ENCODE measurements around the gene MGAT4A.

Gene MGAT4A

GRCh38 chr2:98749066-98749450 is 18.1 kb upstream of the MGAT4A start:
- Mint-ChIP-seq H3K27me3 (no peaks in the 10 kb centered on the region), H3K27ac (no peak overlapping the region), H3K36me3 (peaks cover 15% of the 10 kb centered on the region), H3K4me3 (no peak overlapping the region), H3K4me1 (peaks cover 33% of the 10 kb centered on the region), H3K9me3 (peaks cover 10% of the 10 kb centered on the region)
- CTCF ChIA-PET: interaction anchor here (1.5 kb wide), 1 partner anchor 12 kb away, joined by 4 read pairs; no protein-coding TSS in a partner anchor
- DNase-seq: no peak

DNA sequence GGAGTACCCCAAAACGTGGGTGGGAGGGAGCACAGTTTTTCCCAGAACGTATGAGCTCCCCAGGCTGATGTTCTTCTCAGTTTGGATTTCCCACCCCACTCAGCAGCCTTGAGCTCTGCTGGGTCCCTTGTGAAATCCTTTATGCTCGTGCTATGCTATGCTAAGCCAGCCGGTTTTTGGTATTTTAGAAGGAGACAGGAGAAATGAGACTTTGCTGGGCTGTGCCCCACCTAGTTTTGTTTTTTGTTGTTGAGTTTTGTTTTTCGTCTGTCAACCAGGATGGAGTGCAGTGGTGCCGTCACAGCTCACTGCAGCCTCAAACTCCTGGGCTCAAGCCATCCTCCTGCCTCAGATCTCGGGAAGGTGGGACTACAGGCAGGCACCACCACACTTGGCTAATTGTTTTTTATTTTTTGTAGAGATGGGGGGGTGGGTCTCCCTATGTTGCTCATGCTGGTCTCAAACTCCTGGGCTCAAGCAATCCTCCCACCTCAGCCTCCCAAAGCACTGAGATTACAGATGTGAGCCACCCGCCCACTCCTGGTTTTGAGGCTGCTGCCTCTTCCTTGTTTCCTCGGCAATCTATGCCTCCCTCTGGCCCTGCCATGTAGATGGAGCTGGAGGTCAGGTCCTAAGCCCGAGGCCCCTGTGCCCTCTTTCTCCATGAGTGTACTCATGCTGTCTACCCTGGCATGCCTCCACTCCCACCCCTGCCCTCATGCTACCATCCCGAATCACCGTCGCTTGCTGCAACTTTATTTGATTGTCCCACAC is 17.5 kb upstream of the MGAT4A start:
- CTCF ChIA-PET: interaction anchor here (1.5 to 1.6 kb wide), 2 partner anchors 12 to 180 kb away, joined by 3 to 4 read pairs; no protein-coding TSS in a partner anchor
- H3K27me3 Mint-ChIP-seq: no peaks in the 10 kb centered on the region
- H3K36me3 Mint-ChIP-seq: peaks cover 9% of the 10 kb centered on the region
- peaks cover 39% of the 10 kb centered on the region for H3K4me1 Mint-ChIP-seq
- H3K4me3 Mint-ChIP-seq: no peak overlapping the region
- peaks cover 10% of the 10 kb centered on the region for H3K9me3 Mint-ChIP-seq
- no peak for DNase-seq
- H3K27ac Mint-ChIP-seq: no peak overlapping the region

GRCh38 chr2:98747888-98748287 is 17.0 kb upstream of the MGAT4A start:
- Mint-ChIP-seq H3K36me3 (peaks cover 9% of the 10 kb centered on the region), H3K4me3 (no peak overlapping the region), H3K4me1 (peaks cover 42% of the 10 kb centered on the region), H3K9me3 (peaks cover 10% of the 10 kb centered on the region), H3K27ac (no peak overlapping the region), H3K27me3 (peaks cover under 1% of the 10 kb centered on the region)
- DNase-seq: no peak
- CTCF ChIA-PET: interaction anchor here (1.6 kb wide), 1 partner anchor 179 kb away, joined by 3 read pairs; no protein-coding TSS in a partner anchor

GRCh38 chr2:98746426-98746825 is 15.5 kb upstream of the MGAT4A start:
- Mint-ChIP-seq H3K36me3 (peaks cover 9% of the 10 kb centered on the region), H3K4me3 (no peak overlapping the region), H3K27me3 (peaks cover 4% of the 10 kb centered on the region), H3K27ac (no peak overlapping the region), H3K4me1 (peaks cover 46% of the 10 kb centered on the region), H3K9me3 (peaks cover 10% of the 10 kb centered on the region)
- CTCF ChIA-PET: no interaction called here
- DNase-seq: no peak

DNA sequence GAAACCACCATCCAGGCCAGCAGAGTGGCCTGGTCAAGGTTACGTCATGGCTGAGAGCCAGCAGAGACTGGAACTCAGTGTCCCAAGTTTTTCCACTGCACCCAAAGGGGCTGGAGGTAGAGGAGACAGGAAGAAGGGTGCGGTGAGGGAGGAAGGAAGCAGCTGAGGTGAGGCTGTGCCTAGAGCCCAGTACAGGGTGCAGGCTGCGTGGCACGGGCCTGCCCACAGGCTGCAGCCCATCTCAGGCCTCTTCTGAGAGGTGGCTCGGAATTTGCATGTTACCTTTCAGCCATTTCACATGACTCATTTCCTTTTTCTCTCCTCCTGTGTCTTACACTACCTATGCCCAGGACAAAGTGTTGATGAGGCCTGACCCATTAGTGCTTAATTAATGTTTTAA is 13.7 kb upstream of the MGAT4A start:
- Mint-ChIP-seq H3K36me3 (peaks cover 14% of the 10 kb centered on the region), H3K27ac (no peak overlapping the region), H3K27me3 (peaks cover 4% of the 10 kb centered on the region), H3K9me3 (peaks cover 10% of the 10 kb centered on the region), H3K4me1 (peaks cover 46% of the 10 kb centered on the region), H3K4me3 (no peak overlapping the region)
- DNase-seq: no peak
- CTCF ChIA-PET: no interaction called here

GRCh38 chr2:98743835-98744234 is 12.9 kb upstream of the MGAT4A start:
- H3K27ac Mint-ChIP-seq: no peak overlapping the region
- peaks cover 4% of the 10 kb centered on the region for H3K27me3 Mint-ChIP-seq
- no peak overlapping the region for H3K4me3 Mint-ChIP-seq
- peaks cover 10% of the 10 kb centered on the region for H3K9me3 Mint-ChIP-seq
- H3K4me1 Mint-ChIP-seq: peaks cover 45% of the 10 kb centered on the region
- peaks cover 18% of the 10 kb centered on the region for H3K36me3 Mint-ChIP-seq
- CTCF ChIA-PET: interaction anchor here (0.6 kb wide), 1 partner anchor 328 kb away, joined by 3 read pairs; no protein-coding TSS in a partner anchor
- no peak for DNase-seq

DNA sequence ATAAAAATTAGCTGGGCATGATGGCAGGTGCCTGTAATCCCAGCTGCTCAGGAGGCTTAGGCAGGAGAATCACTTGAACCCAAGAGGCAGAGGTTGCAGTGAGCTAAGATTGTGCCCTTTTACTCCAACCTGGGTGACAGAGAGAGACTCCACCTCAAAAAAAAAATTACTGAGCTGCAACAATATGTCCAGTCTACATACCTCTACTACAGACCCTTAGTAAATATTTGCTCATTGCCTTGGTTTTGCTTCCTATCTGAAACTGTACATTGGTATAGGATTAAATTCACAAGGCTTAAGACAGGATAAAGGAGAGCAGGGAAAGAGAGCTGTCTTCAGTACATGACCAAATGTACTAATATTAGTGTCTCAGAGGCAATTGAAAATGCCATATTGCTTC is 8.1 kb upstream of the MGAT4A start:
- H3K27ac Mint-ChIP-seq: no peak overlapping the region
- no peak overlapping the region for H3K4me3 Mint-ChIP-seq
- CTCF ChIA-PET: no interaction called here
- no peaks in the 10 kb centered on the region for H3K9me3 Mint-ChIP-seq
- no peak for DNase-seq
- peaks cover 58% of the 10 kb centered on the region for H3K4me1 Mint-ChIP-seq
- H3K27me3 Mint-ChIP-seq: peaks cover 4% of the 10 kb centered on the region
- H3K36me3 Mint-ChIP-seq: peaks cover 27% of the 10 kb centered on the region

- peaks cover 28% of the 10 kb centered on the region for H3K36me3 Mint-ChIP-seq
- no peak overlapping the region for H3K4me3 Mint-ChIP-seq
- CTCF ChIA-PET: no interaction called here
- peaks cover 4% of the 10 kb centered on the region for H3K27me3 Mint-ChIP-seq
- H3K27ac Mint-ChIP-seq: no peak overlapping the region
- H3K4me1 Mint-ChIP-seq: peaks cover 60% of the 10 kb centered on the region
- no peaks in the 10 kb centered on the region for H3K9me3 Mint-ChIP-seq
- no peak for DNase-seq
Measured at GRCh38 chr2:98738304-98738703, 7.4 kb upstream of the MGAT4A start.

- Mint-ChIP-seq H3K4me3 (no peak overlapping the region), H3K4me1 (peaks cover 61% of the 10 kb centered on the region), H3K36me3 (peaks cover 28% of the 10 kb centered on the region), H3K27ac (peak overlapping the region; percentile 46), H3K27me3 (peaks cover 3% of the 10 kb centered on the region), H3K9me3 (no peaks in the 10 kb centered on the region)
- CTCF ChIA-PET: no interaction called here
- DNase-seq: no peak
Measured at GRCh38 chr2:98737848-98738247, 6.9 kb upstream of the MGAT4A start.

- peaks cover 1% of the 10 kb centered on the region for H3K9me3 Mint-ChIP-seq
- peaks cover 31% of the 10 kb centered on the region for H3K36me3 Mint-ChIP-seq
- CTCF ChIA-PET: interaction anchor here (0.8 to 1.3 kb wide), 3 partner anchors 12 to 35 kb away, joined by 3 to 4 read pairs (median 3); no protein-coding TSS in a partner anchor
- DNase-seq: peak; percentile 49
- H3K4me1 Mint-ChIP-seq: peaks cover 69% of the 10 kb centered on the region
- H3K27ac Mint-ChIP-seq: peak overlapping the region; percentile 93
- peak overlapping the region; percentile 34 for H3K4me3 Mint-ChIP-seq
- no peaks in the 10 kb centered on the region for H3K27me3 Mint-ChIP-seq
Measured at GRCh38 chr2:98736464-98736889, 5.5 kb upstream of the MGAT4A start.

DNA sequence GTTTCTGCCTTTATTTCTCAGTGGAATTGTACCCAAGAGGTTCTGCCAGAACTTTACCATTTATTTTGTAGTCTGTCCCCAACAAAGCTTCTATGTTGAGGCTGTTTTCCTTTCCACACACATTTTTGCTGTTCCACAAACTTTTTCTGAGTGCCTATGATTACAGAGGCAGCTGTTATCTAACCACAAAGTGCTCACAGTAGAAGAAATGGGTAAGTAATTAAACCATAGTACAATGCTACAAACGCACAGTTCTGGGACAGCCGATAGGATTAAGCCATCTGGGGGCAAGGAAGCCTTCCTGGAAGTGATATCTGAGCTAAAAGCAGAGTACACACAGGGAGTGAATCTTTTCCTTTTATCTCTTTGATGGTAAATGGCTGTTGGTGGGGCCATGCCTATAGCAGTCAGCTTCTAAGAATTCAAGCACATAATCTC is 3.9 kb upstream of the MGAT4A start:
- no peaks in the 10 kb centered on the region for H3K27me3 Mint-ChIP-seq
- CTCF ChIA-PET: interaction anchor here (1.0 to 1.6 kb wide), 6 partner anchors 17 to 101 kb away, joined by 3 to 7 read pairs (median 4); no protein-coding TSS in a partner anchor
- H3K4me3 Mint-ChIP-seq: peak overlapping the region; percentile 61
- no peak for DNase-seq
- H3K9me3 Mint-ChIP-seq: peaks cover 1% of the 10 kb centered on the region
- H3K4me1 Mint-ChIP-seq: peaks cover 69% of the 10 kb centered on the region
- H3K36me3 Mint-ChIP-seq: peaks cover 30% of the 10 kb centered on the region
- peak overlapping the region; percentile 88 for H3K27ac Mint-ChIP-seq

DNA sequence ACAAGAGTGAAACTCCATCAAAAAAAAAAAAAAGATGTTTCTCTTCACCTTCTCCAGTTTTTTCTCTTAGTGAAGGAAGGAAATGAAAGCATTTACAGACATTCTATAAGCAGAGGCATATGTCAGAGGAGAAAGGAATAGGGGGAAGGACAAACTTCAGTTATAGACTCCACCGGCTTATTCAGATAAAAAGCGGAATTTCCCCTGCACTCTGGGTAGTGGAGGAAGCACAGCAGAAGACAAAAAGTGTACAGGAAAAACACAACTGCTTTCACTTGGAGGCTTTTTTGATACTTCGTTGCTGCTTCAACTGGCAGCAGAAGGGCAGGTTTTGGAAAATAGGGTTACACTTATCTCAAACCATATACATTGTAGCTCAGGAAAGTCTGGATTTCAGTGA is 3.2 kb upstream of the MGAT4A start:
- peak; percentile 35 for DNase-seq
- H3K36me3 Mint-ChIP-seq: peaks cover 32% of the 10 kb centered on the region
- H3K4me1 Mint-ChIP-seq: peaks cover 69% of the 10 kb centered on the region
- peaks cover 1% of the 10 kb centered on the region for H3K9me3 Mint-ChIP-seq
- no peaks in the 10 kb centered on the region for H3K27me3 Mint-ChIP-seq
- peak overlapping the region; percentile 50 for H3K4me3 Mint-ChIP-seq
- peak overlapping the region; percentile 88 for H3K27ac Mint-ChIP-seq
- CTCF ChIA-PET: interaction anchor here (0.7 to 1.6 kb wide), 4 partner anchors 42 to 127 kb away, joined by 3 to 7 read pairs (median 4); no protein-coding TSS in a partner anchor

DNA sequence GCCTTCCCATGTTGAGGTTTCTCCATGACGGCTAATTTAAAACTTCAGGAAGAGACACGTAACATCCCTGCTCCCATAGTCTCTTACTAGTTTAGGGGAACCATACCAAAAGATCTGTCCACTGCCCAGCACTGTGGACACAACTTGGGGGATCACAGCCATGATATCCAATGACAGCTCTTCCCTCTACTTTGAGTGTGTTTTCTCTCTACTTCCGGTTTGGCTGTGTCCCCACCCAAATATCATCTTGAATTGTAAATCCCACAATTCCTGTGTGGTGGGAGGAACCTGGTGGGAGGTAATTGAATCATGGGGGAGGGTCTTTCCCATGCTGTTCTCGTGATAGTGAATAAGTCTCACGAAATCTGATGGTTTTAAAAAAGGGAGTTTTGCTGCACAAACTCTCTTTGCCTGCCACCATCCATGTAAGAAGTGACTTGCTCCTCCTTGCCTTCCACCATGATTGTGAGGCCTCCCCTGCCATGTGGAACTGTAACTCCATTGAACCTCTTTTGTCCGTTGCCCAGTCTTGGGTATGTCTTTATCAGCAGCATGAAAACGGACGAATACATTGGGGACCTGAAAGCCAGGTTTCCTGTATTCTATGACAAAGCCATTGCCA is 1.6 kb upstream of the MGAT4A start:
- no peak for DNase-seq
- H3K9me3 Mint-ChIP-seq: peaks cover 1% of the 10 kb centered on the region
- CTCF ChIA-PET: interaction anchor here (1.0 to 6.3 kb wide), 6 partner anchors 27 to 409 kb away, joined by 3 to 38 read pairs (median 3); partner anchors contain the start of gene C2orf15
- peaks cover 21% of the 10 kb centered on the region for H3K36me3 Mint-ChIP-seq
- H3K4me3 Mint-ChIP-seq: peak overlapping the region; percentile 86
- H3K4me1 Mint-ChIP-seq: peaks cover 68% of the 10 kb centered on the region
- peak overlapping the region; percentile 94 for H3K27ac Mint-ChIP-seq
- no peaks in the 10 kb centered on the region for H3K27me3 Mint-ChIP-seq

- H3K27ac Mint-ChIP-seq: peak overlapping the region; percentile 94
Measured at GRCh38 chr2:98731894-98732349, 990 bp upstream of the MGAT4A start.

More at GRCh38 chr2:98731894-98732349, 990 bp upstream of the MGAT4A start:
- Mint-ChIP-seq H3K4me3 (peak overlapping the region; percentile 86), H3K4me1 (peaks cover 68% of the 10 kb centered on the region), H3K9me3 (peaks cover 1% of the 10 kb centered on the region), H3K36me3 (peaks cover 22% of the 10 kb centered on the region), H3K27me3 (no peaks in the 10 kb centered on the region)
- CTCF ChIA-PET: interaction anchor here (1.0 to 6.3 kb wide), 5 partner anchors 27 to 82 kb away, joined by 3 to 38 read pairs (median 3); no protein-coding TSS in a partner anchor
- DNase-seq: no peak

All from activated naive CD4-positive, alpha-beta T cell treated with anti-CD3 and anti-CD28 coated beads, Interleukin-2, amount 10 ng/mL, durations not matched to agents 7 days and 5 days (primary cell).